NCI-H1105 treated with DMSO at 0.1 percent for 48 hours (cell line): Measurements from ENCODE around the gene ICAM4.
"Not testable (repeated sequence)": the region's sequence is repeated elsewhere in the genome, so short reads cannot be mapped to it uniquely, and the experiment has no call there.

ENCODE experiments used
- DNase-seq: peaks from one replicate; lab custom pipeline; 2025; lab: John Stamatoyannopoulos, UW

ICAM4 gene

DNA sequence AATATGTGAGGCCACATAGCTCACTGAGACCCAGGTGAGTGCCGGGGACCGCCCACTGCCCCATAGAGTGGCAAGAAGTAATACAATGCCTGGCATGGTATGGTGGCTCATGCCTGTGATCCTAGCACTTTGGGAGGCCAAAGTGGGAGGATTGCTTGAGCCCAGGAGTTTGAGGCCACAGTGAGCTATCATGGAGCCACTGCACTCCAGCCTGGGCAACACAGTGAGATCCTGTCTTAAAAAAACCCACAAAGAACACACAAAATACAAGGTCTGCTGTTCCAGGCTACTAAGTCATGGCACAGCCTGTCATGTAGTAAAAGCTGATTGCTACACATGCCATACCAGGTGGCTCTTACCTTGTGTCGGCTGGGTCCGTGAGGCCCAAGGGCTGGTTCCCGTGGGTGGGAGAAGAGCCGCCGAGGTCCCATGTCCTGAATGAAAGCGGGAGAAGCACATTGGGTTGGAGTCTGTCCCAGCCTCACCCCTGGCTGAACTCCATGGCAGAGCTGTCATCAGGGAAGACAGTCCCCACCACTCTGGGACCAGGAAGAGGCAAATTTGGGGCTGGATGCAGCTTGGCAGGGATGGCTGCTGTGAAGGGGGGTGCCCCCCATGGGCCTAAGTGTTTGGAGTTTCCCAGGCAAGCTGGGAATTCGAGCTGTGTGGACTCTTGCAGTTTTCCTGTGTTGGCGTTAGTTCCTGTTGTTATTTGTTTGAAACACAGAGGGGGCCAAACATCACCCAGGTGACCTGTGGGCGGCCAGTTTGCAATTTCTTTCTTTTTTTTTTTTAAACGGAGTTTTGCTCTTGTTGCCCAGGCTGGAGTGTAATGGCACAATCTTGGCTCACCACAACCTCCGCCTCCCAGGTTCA, 32.3 kb downstream of the ICAM4 start:
- DNase-seq: no peak

GRCh38 chr19:10320602-10321416, 34.1 kb downstream of the ICAM4 start:
- no peak for DNase-seq

DNA sequence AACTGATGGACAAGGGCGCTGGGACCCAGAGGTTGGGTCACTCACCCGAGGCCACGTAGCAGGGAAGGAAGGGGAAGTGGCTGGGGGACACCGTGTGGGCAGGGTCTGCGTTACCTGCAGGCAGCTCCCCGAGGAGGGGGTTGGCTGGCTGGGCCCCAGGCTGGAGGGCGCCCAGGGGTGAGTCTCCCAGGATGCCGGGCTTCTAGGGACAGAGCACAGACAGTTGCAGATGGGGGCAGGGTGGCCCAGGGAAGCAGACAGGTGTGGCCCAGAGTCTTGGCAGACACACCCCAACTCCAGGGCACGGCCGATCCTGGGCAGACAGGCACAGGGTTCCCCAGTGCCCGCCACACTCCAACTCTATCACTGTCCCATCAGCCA, 34.7 kb downstream of the ICAM4 start:
- DNase-seq: no peak

DNA sequence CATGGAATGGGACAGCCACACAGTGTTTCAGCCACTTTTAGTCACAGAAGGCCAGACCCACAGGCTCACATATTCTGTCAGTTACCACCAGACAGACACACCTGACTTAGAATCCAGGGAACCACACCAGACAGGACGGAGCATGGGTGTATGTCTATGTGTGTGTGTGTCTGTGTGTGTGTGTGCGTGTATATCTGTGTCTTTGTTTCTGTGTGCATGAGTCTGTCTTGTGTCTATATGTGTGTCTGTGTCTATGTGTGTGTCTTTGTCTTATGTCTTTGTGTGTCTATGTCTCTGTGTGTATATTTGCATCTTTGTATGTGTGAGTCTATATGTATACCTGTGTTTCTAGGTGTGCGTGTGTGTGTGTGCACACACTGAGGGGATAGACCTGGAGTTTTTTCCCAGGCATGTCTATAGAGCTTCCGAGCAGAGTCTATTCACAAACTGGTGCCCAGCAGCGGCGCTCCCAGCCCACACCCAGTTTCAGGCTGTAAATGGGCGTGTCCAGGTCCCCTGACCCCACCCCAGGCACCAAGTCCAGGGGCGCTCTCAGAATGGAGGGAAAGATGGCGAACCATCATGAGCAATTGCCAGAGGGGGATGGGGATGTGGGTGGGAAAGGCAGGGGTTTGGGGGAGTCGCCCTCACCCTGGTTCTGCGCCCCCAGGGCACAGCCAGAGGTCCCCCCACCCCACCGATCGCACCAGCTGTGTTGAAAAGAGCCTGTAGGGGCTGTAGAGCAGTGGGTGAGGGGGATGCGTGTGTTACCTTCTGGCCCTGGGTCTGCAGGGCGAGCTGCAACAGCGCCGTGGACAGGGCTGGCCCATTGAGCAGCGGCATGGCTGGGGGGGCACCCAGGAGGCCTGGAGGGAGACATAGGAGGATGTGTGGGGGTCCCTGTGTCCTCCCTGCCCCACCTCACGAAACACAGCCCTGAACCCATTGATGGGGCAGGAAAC, 35.4 kb downstream of the ICAM4 start:
- no peak for DNase-seq

DNA sequence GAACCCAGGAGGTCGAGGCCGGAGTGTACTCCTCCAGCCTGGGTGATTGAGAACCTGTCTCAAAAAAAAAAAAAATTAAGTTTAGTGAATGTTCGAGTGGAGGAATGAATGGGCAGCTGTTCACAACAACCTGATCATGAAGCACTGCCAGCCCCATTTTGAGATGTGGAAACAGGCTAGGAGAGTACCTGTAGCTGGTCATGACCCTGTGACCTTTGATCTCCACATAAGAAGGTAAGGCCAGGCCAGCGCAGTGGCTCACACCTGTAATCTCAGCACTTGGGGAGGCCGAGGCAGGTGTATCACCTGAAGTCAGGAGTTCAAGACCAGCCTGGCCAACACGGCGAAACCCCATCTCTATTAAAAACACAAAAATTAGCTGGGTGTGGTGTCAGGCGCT, 39.0 kb downstream of the ICAM4 start:
- no peak for DNase-seq

DNA sequence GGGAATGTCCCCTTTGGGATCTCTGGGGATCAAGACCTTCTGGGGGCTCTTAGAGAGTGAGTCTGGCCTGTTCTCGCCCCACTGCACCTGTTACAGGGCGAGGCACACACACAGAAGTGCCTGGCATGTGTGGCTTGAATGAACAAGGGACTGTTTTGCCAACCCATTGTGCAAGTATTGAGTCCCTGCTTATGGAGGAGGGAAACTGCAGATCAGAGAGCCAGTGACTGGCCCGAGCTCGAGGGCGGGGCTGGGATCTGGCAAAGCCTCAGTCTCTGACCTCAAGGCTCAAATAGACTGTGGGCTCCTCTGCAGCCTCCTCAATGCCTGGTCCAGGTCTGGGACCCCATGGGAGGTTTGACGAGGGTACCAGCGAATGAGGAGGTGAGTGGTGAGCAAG, 41.0 kb downstream of the ICAM4 start:
- DNase-seq: no peak

- no peak for DNase-seq
Observed at GRCh38 chr19:10328558-10329429, 42.0 kb downstream of the ICAM4 start.

DNA sequence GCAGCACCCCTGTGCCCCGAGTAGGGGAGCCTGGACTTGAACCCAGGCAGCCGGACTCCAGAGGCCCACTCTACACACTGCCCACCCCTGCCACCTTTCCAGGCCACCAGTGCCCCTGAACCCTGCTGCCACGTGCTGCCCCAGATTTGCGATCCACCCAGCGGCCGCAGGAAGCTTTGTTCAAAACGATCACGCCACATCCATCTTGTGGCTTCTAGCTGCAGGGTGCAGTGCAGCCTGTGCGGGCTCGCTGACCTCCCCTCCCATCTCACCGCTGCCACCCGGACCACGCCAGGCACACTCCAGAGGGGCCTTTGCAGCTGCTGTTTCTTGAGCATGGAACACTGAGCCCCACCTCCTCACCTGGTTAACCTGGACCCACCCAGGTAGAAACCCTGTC, 42.8 kb downstream of the ICAM4 start:
- no peak for DNase-seq

DNA sequence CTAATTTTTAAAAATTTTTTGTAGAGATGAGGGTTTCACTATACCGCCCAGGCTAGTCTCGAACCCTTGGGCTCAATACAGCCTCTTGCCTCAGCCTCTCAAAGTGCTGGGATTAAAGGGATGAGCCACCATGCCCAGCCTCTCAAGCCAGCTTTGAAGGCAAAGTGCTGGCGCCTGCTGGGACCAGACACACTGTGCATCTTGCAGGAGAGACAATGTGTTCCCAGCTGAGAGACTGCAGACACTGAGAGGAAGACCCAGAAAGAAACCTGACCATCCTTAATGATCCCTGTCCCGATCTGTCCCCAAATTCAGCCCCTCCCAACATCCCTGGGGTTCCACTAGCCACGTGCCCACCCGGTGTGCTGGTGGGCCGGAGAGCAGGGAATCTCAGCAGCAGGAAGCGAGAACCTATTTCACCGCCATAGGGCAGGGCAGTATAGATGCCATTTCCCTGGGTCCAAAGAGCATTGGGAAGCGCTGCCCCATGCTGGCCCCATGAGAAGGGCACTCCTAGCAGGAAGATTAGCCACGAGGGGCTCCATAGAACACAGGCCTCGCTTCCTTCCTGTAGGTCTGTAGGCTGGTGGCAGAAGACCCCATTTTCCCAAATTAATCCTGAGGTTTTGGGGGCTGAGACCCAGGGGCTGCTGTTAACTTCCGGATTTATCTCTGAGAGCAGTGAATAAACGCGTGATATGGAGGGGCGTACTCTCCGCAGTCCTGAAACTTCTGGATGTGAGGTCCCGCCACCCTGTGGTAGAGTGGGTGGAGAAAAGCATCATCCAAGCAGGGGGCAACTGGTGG, 45.6 kb downstream of the ICAM4 start:
- no peak for DNase-seq

- peak; percentile 95 for DNase-seq
Observed at GRCh38 chr19:10332965-10333757, 46.4 kb downstream of the ICAM4 start, which contains the start of gene RAVER1. Gene RAVER1 (minus strand): TSS chr19:10333529. CDS start chr19:10333507, 22 bp downstream.

DNA sequence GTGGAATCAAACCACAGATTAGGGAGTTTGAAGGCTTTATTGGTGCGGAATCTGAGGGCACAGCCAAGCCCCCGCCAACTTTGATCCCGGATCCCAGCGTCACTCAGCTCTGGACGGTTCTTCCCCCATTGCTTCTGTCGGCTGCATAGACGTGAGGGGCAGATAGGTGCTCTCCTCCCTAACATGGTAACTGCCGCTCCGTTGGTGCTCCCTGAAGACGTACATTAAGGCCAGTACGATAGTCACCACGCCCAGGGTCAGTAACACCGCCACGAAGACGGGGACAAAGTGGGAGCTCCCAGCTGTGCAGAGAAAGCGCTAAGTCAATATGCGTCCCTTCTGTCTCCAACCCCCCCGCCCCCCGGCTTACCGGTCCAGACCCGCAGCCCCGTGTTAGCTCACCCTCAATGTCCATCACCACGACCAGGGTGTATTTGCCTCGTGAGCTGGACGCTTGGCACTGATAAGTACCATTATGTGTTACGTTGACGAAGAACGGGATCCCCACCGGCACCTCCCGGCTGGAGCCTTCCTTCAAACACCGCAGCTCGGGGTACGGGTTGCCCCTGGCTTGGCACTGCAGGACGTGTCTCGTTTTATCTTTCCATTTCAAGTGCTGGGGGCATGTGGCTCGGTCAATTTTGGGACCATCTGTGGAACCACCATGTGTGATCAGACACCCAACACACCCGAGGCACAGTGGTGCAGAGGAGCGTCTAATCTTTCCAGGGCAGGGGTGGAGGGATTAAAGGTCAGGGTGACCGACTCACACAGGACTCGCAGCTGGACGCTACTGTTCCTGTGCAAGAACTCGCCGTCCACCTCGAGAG, 47.2 kb downstream of the ICAM4 start:
- no peak for DNase-seq

GRCh38 chr19:10334588-10335351, 48.0 kb downstream of the ICAM4 start:
- peak; percentile 49 for DNase-seq

GRCh38 chr19:10335352-10335985, 48.7 kb downstream of the ICAM4 start:
- no peak for DNase-seq

GRCh38 chr19:10336725-10337124, 50.0 kb downstream of the ICAM4 start:
- not testable (repeated sequence) for DNase-seq
